Transverse colon (tissue), 4 donors: Measurements from ENCODE around the gene TEK.

Source experiments
- CTCF ChIP-seq, 5 experiments: fragments of 200-600 bp in 3 of 5; fragments of 450-650 bp in 2 of 5; sonication (generic) in 3 of 5; IDR thresholded peaks; 1 replicate in 2 of 5; 2 replicates in 3 of 5; pipeline ENCODE4 v1.5.1; 2016 to 2017; ENCODE audit warnings: antibody characterized with exemption in 5 of 5, inconsistent platforms in 3 of 5, mild to moderate bottlenecking in 2 of 5, moderate library complexity in 1 of 5
- EP300 ChIP-seq: sonication (generic); formaldehyde crosslinking; IDR thresholded peaks from one replicate; pipeline ENCODE4 v1.6.1; 2017; ENCODE audit warnings: antibody characterized with exemption, low read depth
- POLR2AphosphoS5 ChIP-seq, 3 donors: sonication (generic); formaldehyde crosslinking; IDR thresholded peaks; one replicate each; pipeline ENCODE4 v1.6.1; 2016; ENCODE audit warnings: antibody characterized with exemption in 3 of 3

GRCh38 chr9:27181381-27181780 lies 72.4 kb downstream of the TEK start:
- TF ChIP-seq POLR2AphosphoS5 (IDR thresholded peaks at IDR 0.05) = no peak
- no peak for TF ChIP-seq EP300
- no peak for TF ChIP-seq CTCF (IDR thresholded peaks at IDR 0.05)
